Peyer's patch (tissue), 4 donors: ENCODE results near the gene PRCD. TPM values are rescaled to one million over a fixed set of nuclear protein-coding genes. Genes with fewer than 3 reads are reported as not detected.
A peak's percentile ranks its signal among the peaks of the same experiment; 100 is the strongest.
"Not testable (repeated sequence)": the region's sequence is repeated elsewhere in the genome, so short reads cannot be mapped to it uniquely, and the experiment has no call there.

Source experiments
- DNase-seq, 3 donors: peaks; one replicate each; pipeline ENCODE4 v3.0.0-alpha.2; 2017 to 2019
- H3K27ac ChIP-seq, 4 donors: fragments of 200-600 bp; sonication (generic); one replicate each; pipeline ENCODE4 v1.5.1; 2016 to 2019
- H3K27me3 ChIP-seq, 2 donors: fragments of 200-600 bp; sonication (generic); one replicate each; pipeline ENCODE4 v1.5.1; 2019
- H3K36me3 ChIP-seq, 3 donors: fragments of 200-600 bp; sonication (generic); one replicate each; pipeline ENCODE4 v1.5.1; 2016 to 2019
- H3K4me1 ChIP-seq, 4 donors: fragments of 200-600 bp; sonication (generic); one replicate each; pipeline ENCODE4 v1.5.1; 2016 to 2019
- H3K4me3 ChIP-seq, 4 donors: fragments of 200-600 bp; sonication (generic); 1 replicate in 3 of 4; 2 replicates in 1 of 4; pipeline ENCODE4 v1.5.1; 2016 to 2019; ENCODE audit warnings: mild to moderate bottlenecking in 1 of 4
- H3K9me3 ChIP-seq, 4 donors: fragments of 200-600 bp; sonication (generic); one replicate each; pipeline ENCODE4 v1.5.1; 2016 to 2019; ENCODE audit warnings: mild to moderate bottlenecking in 1 of 4
- CTCF ChIP-seq, 6 experiments: fragments of 450-650 bp in 4 of 6; fragments of 200-600 bp in 2 of 6; sonication (generic) in 1 of 6; IDR thresholded peaks; one replicate each; pipeline ENCODE4 v1.5.1; 2017 to 2019; ENCODE audit warnings: antibody characterized with exemption in 6 of 6, mild to moderate bottlenecking in 3 of 6, moderate library complexity in 1 of 6
- POLR2A ChIP-seq, 2 donors: fragments of 450-650 bp; IDR thresholded peaks; one replicate each; pipeline ENCODE4 v1.5.1; 2017; ENCODE audit warnings: antibody characterized with exemption in 2 of 2, mild to moderate bottlenecking in 2 of 2, moderate library complexity in 2 of 2
- total RNA-seq, 4 donors: library from RNA; depleted of rRNA; stranded (reverse); fragments of >200 nt; gene quantifications; one replicate each; pipeline ENCODE4 v1.1.0, GENCODE V29; 2016

The PRCD gene
- total RNA-seq, 4 donors from 2014 or later: 1.2 to 10.7 TPM; not detected in 2

GRCh38 chr17:76523084-76524037 is 16.5 kb upstream of the PRCD start:
- TF ChIP-seq CTCF (IDR thresholded peaks at IDR 0.05): peak; percentile 98 to 100 (median 99)
- peak in 1 of 2 donors; percentile 12 for TF ChIP-seq POLR2A (IDR thresholded peaks at IDR 0.05)
- Histone ChIP-seq H3K27me3 (no peaks in the 10 kb centered on the region), H3K27ac (peak overlapping the region in 1 of 4 donors; percentile 38), H3K36me3 (no peaks in the 10 kb centered on the region), H3K4me1 (peaks cover 4 to 26% (median 7%) of the 10 kb centered on the region in 4 donors), H3K9me3 (no peaks in the 10 kb centered on the region), H3K4me3 (no peak overlapping the region)
- peak; percentile 77 to 90 (median 87) for DNase-seq

GRCh38 chr17:76524598-76525512 is 15.0 kb upstream of the PRCD start:
- Histone ChIP-seq H3K27me3 (no peaks in the 10 kb centered on the region), H3K9me3 (no peaks in the 10 kb centered on the region), H3K27ac (peak overlapping the region in 3 of 4 donors; percentile 24 to 62 (median 57)), H3K4me1 (peaks cover 4 to 40% (median 17%) of the 10 kb centered on the region in 4 donors), H3K36me3 (no peaks in the 10 kb centered on the region), H3K4me3 (no peak overlapping the region)
- DNase-seq: no peak
- TF ChIP-seq CTCF (IDR thresholded peaks at IDR 0.05): no peak
- TF ChIP-seq POLR2A (IDR thresholded peaks at IDR 0.05): no peak

- not testable (repeated sequence) for H3K9me3 ChIP-seq, H3K4me3 ChIP-seq, H3K27me3 ChIP-seq, DNase-seq, H3K36me3 ChIP-seq
- Histone ChIP-seq H3K4me1 (peaks cover 4 to 45% (median 22%) of the 10 kb centered on the region in 4 donors), H3K27ac (peak overlapping the region in 2 of 4 donors; percentile 57 to 62)
Observed at GRCh38 chr17:76525513-76525833, 14.4 kb upstream of the PRCD start.

- not testable (repeated sequence) for H3K27me3 ChIP-seq, H3K4me3 ChIP-seq, DNase-seq, H3K9me3 ChIP-seq, H3K36me3 ChIP-seq
- peaks cover 4 to 59% (median 29%) of the 10 kb centered on the region in 4 donors for H3K4me1 ChIP-seq
- peak overlapping the region; percentile 82 to 99 (median 89) for H3K27ac ChIP-seq
Observed at GRCh38 chr17:76527016-76527415, 12.8 kb upstream of the PRCD start.

- peak overlapping the region; percentile 23 to 57 (median 38) for H3K4me3 ChIP-seq
- peak overlapping the region; percentile 82 to 99 (median 89) for H3K27ac ChIP-seq
- peaks cover 4 to 59% (median 29%) of the 10 kb centered on the region in 4 donors for H3K4me1 ChIP-seq
- H3K36me3 ChIP-seq: no peaks in the 10 kb centered on the region
- no peaks in the 10 kb centered on the region for H3K27me3 ChIP-seq
- DNase-seq: peak in 2 of 3 donors; percentile 91 to 94
- H3K9me3 ChIP-seq: no peaks in the 10 kb centered on the region
- TF ChIP-seq POLR2A (IDR thresholded peaks at IDR 0.05): peak in 1 of 2 donors; percentile 29
- TF ChIP-seq CTCF (IDR thresholded peaks at IDR 0.05): peak in 2 of 6 experiments; percentile 18 to 24
Observed at GRCh38 chr17:76527430-76528111, 12.3 kb upstream of the PRCD start.

- peak overlapping the region; percentile 23 to 57 (median 38) for H3K4me3 ChIP-seq
- no peak for TF ChIP-seq CTCF (IDR thresholded peaks at IDR 0.05)
- TF ChIP-seq POLR2A (IDR thresholded peaks at IDR 0.05): no peak
Observed at GRCh38 chr17:76528156-76528527, 11.7 kb upstream of the PRCD start.

More at GRCh38 chr17:76528156-76528527, 11.7 kb upstream of the PRCD start:
- Histone ChIP-seq H3K36me3 (no peaks in the 10 kb centered on the region), H3K4me1 (peaks cover 4 to 59% (median 27%) of the 10 kb centered on the region in 4 donors), H3K9me3 (no peaks in the 10 kb centered on the region), H3K27me3 (no peaks in the 10 kb centered on the region), H3K27ac (peak overlapping the region; percentile 82 to 99 (median 89))
- no peak for DNase-seq
